Measurements from ENCODE around the gene CCDC6. TPM values are rescaled to one million over a fixed set of nuclear protein-coding genes. Genes with fewer than 3 reads are reported as not detected.

Gene CCDC6
- total and polyA plus RNA-seq, 12 donors, result 4.4 to 22.8 (median 17.0) TPM

DNA sequence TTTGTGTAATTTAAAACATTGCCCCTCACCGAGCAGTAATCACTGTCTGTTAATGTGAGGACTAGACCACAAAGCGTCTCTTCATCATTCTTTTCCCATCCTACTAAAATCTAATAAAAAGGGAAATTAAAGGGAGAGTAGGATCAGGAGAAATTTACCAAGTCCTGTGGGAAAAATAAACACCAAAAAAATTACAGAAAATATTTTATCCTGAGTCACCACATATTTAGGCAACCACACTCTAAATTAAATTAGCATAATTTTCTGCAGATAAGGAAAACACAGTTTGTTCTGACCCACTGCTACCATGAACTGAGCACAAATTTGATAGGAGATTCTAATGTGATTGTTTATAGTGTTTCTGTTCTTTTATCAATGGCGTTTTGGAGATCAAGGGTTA, 49.3 kb downstream of the CCDC6 start:
- ATAC-seq, result no peak
- peaks cover 0 to 66% (median 26%) of the 10 kb centered on the region in 9 donors for H3K4me1 ChIP-seq
- no peak for DNase-seq

DNA sequence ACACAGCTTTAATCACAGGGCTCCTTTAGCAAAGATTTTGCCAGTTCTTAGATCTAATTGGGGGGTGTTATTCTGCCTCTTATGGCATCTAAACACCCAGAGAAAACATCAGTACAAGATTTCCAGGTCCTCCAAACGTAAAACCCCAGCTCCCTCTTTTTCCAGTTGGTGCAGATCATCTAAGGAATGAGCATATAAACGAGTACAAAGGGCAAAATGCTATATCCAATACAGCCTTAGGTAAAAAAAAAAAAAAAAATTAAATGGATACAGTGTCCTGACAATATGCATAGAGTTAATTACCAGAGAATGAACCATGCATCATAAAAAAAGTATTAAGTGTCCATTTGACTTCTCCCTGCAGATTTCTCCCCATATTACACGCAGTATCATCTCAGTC, 50.3 kb downstream of the CCDC6 start:
- WGBS, 2 donors, result 84 to 85% methylated on average over 3 of the region's 3 CpGs
- peaks cover 0 to 69% (median 26%) of the 10 kb centered on the region in 9 donors for H3K4me1 ChIP-seq
- H3K9me3 ChIP-seq, result no peaks in the 10 kb centered on the region
- no peak overlapping the region for H3K27ac ChIP-seq
- ATAC-seq, result no peak
- intact Hi-C loops (cut with DNase I), result no loop called here
- no peak for DNase-seq
- peaks cover 0 to 14% (median 0%) of the 10 kb centered on the region in 9 donors for H3K36me3 ChIP-seq
- TF ChIP-seq, protein P1, sequence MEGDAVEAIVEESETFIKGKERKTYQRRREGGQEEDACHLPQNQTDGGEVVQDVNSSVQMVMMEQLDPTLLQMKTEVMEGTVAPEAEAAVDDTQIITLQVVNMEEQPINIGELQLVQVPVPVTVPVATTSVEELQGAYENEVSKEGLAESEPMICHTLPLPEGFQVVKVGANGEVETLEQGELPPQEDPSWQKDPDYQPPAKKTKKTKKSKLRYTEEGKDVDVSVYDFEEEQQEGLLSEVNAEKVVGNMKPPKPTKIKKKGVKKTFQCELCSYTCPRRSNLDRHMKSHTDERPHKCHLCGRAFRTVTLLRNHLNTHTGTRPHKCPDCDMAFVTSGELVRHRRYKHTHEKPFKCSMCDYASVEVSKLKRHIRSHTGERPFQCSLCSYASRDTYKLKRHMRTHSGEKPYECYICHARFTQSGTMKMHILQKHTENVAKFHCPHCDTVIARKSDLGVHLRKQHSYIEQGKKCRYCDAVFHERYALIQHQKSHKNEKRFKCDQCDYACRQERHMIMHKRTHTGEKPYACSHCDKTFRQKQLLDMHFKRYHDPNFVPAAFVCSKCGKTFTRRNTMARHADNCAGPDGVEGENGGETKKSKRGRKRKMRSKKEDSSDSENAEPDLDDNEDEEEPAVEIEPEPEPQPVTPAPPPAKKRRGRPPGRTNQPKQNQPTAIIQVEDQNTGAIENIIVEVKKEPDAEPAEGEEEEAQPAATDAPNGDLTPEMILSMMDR (IDR thresholded peaks at IDR 0.05), result no peak
- H3K27me3 ChIP-seq, result no peaks in the 10 kb centered on the region
- no peak overlapping the region for H3K4me3 ChIP-seq

More for the DNA sequence above, 49.3 kb downstream of the CCDC6 start:
- H3K4me3 ChIP-seq, result no peak overlapping the region
- intact Hi-C loops (cut with DNase I), result no loop called here
- no peaks in the 10 kb centered on the region for H3K9me3 ChIP-seq
- TF ChIP-seq, protein P1 (IDR thresholded peaks at IDR 0.05), result no peak
- no peaks in the 10 kb centered on the region for H3K27me3 ChIP-seq
- no peak overlapping the region for H3K27ac ChIP-seq
- WGBS, 2 donors, result 78% methylated on average over 3 of the region's 3 CpGs
- peaks cover 0 to 4% (median 0%) of the 10 kb centered on the region in 9 donors for H3K36me3 ChIP-seq

DNA sequence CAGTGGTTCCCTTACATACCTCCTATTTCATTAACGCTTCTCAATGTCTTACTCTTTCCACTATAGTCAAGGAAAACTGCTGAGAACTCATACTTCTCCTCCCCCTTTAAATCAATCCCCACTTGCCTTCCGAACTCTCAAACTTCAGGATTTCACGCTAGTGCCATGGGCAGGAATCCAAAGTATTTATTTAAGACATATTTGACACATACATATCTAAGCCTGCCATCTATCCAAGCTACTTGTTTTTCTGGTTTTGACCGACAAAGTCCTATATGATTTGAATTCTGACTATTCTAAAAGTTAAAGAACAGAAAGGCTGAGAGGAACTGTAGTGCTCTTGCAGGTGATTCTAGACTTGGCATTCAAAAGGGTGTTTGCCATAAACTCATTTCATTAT, 51.8 kb downstream of the CCDC6 start:
- no peak for DNase-seq
- 91 to 97% methylated on average over 4 of the region's 4 CpGs for WGBS, 2 donors
- Histone ChIP-seq H3K4me1 (peaks cover 0 to 64% (median 26%) of the 10 kb centered on the region in 9 donors), H3K4me3 (no peak overlapping the region), H3K27me3 (no peaks in the 10 kb centered on the region), H3K9me3 (no peaks in the 10 kb centered on the region), H3K27ac (no peak overlapping the region), H3K36me3 (peaks cover 0 to 27% (median 0%) of the 10 kb centered on the region in 9 donors)
- ATAC-seq, result no peak
- intact Hi-C loops (cut with DNase I), result no loop called here
- TF ChIP-seq, protein P1 (IDR thresholded peaks at IDR 0.05), result no peak

DNA sequence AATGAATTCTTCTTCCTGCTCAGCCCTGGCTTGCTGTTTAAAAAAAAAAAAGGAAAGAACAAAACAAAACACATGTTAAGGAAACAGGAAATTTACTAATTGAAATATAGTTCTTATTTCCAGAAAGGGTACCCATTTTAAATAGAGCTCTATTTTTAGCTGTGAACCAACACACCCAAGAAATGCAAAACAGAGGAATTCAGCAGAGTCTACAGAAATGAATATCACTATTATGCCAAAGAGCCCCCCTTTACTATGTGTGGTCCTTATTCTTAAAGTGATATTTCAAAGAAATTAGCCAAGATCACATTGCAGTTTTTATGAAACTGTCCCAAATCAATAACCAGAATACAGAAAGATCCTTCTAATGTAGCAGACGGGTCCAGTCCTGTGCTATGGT, 53.7 kb downstream of the CCDC6 start:
- intact Hi-C loops (cut with DNase I), result no loop called here
- WGBS, 2 donors, result 77 to 81% methylated on average over 1 of the region's 1 CpG
- ATAC-seq (no peak), DNase-seq (no peak)
- H3K4me1 ChIP-seq, result peaks cover 0 to 52% (median 19%) of the 10 kb centered on the region in 9 donors
- no peaks in the 10 kb centered on the region for H3K27me3 ChIP-seq
- peak overlapping the region in 2 of 10 donors; percentile 14 to 15 for H3K4me3 ChIP-seq
- H3K9me3 ChIP-seq, result no peaks in the 10 kb centered on the region
- H3K27ac ChIP-seq, result peak overlapping the region in 2 of 10 donors; percentile 18 to 31
- H3K36me3 ChIP-seq, result peaks cover 0 to 46% (median 0%) of the 10 kb centered on the region in 9 donors
- TF ChIP-seq, protein P1 (IDR thresholded peaks at IDR 0.05), result no peak
